Rectal smooth muscle tissue (tissue), 1 donor: ENCODE data around the gene AXDND1.

ENCODE experiments used
- H3K27ac ChIP-seq: one replicate; pipeline ENCODE4 v1.7.0; 2013; ENCODE audit warnings: low read depth, low read length, inconsistent platforms
- H3K27me3 ChIP-seq: one replicate; pipeline ENCODE4 v1.7.0; 2013; ENCODE audit warnings: low read length; ENCODE audit not compliant: control insufficient read depth, insufficient read depth
- H3K36me3 ChIP-seq: one replicate; pipeline ENCODE4 v1.7.0; 2013; ENCODE audit warnings: low read length; ENCODE audit not compliant: control insufficient read depth, insufficient read depth
- H3K4me1 ChIP-seq: one replicate; pipeline ENCODE4 v1.7.0; 2013; ENCODE audit warnings: low read length; ENCODE audit not compliant: control insufficient read depth, insufficient read depth
- H3K4me3 ChIP-seq: one replicate; pipeline ENCODE4 v1.7.0; 2013; ENCODE audit warnings: low read length
- H3K9ac ChIP-seq: one replicate; pipeline ENCODE4 v1.7.0; 2013; ENCODE audit warnings: low read length

The AXDND1 gene

GRCh38 chr1:179365342-179366092 lies at the start of gene AXDND1:
TSS of gene AXDND1 (plus strand) at chr1:179365971. CDS start at chr1:179366510, 539 bp downstream.
- Histone ChIP-seq H3K4me3 (peak within 1 kb of the TSS; percentile 96), H3K4me1 (peaks cover 5% of the 10 kb centered on the region), H3K9ac (peak within 1 kb of the TSS; percentile 95), H3K36me3 (no peaks in the 10 kb centered on the region), H3K27ac (peak within 1 kb of the TSS; percentile 92), H3K27me3 (no peaks in the 10 kb centered on the region)

- no peak overlapping the region for H3K27ac ChIP-seq
- no peak overlapping the region for H3K4me3 ChIP-seq
- no peaks in the 10 kb centered on the region for H3K27me3 ChIP-seq
Measured at GRCh38 chr1:179318491-179318890, 47.3 kb upstream of the AXDND1 start.

GRCh38 chr1:179321533-179322216 lies 44.1 kb upstream of the AXDND1 start:
- H3K4me3 ChIP-seq, result no peak overlapping the region
- H3K9ac ChIP-seq, result no peak overlapping the region
- H3K27me3 ChIP-seq, result no peaks in the 10 kb centered on the region
- H3K36me3 ChIP-seq, result peaks cover 2% of the 10 kb centered on the region
- no peaks in the 10 kb centered on the region for H3K4me1 ChIP-seq
- H3K27ac ChIP-seq, result no peak overlapping the region

More at GRCh38 chr1:179318491-179318890, 47.3 kb upstream of the AXDND1 start:
- no peaks in the 10 kb centered on the region for H3K36me3 ChIP-seq
- H3K4me1 ChIP-seq, result no peaks in the 10 kb centered on the region
- no peak overlapping the region for H3K9ac ChIP-seq

GRCh38 chr1:179322557-179322956 lies 43.2 kb upstream of the AXDND1 start:
- no peak overlapping the region for H3K4me3 ChIP-seq
- no peaks in the 10 kb centered on the region for H3K4me1 ChIP-seq
- no peak overlapping the region for H3K9ac ChIP-seq
- no peaks in the 10 kb centered on the region for H3K27me3 ChIP-seq
- peaks cover 2% of the 10 kb centered on the region for H3K36me3 ChIP-seq
- H3K27ac ChIP-seq, result no peak overlapping the region

GRCh38 chr1:179323436-179323835 lies 42.3 kb upstream of the AXDND1 start:
- no peak overlapping the region for H3K27ac ChIP-seq
- no peak overlapping the region for H3K9ac ChIP-seq
- H3K27me3 ChIP-seq, result no peaks in the 10 kb centered on the region
- no peak overlapping the region for H3K4me3 ChIP-seq
- H3K4me1 ChIP-seq, result no peaks in the 10 kb centered on the region
- H3K36me3 ChIP-seq, result peaks cover 2% of the 10 kb centered on the region

- H3K4me3 ChIP-seq, result no peak overlapping the region
- no peaks in the 10 kb centered on the region for H3K27me3 ChIP-seq
- H3K36me3 ChIP-seq, result peaks cover 4% of the 10 kb centered on the region
- H3K9ac ChIP-seq, result no peak overlapping the region
- H3K27ac ChIP-seq, result no peak overlapping the region
- H3K4me1 ChIP-seq, result no peaks in the 10 kb centered on the region
Measured at GRCh38 chr1:179325836-179326235, 39.9 kb upstream of the AXDND1 start.

GRCh38 chr1:179326746-179327145 lies 39.0 kb upstream of the AXDND1 start:
- Histone ChIP-seq H3K9ac (no peak overlapping the region), H3K36me3 (peaks cover 4% of the 10 kb centered on the region), H3K4me3 (no peak overlapping the region), H3K27me3 (no peaks in the 10 kb centered on the region), H3K27ac (no peak overlapping the region), H3K4me1 (no peaks in the 10 kb centered on the region)

- Histone ChIP-seq H3K27me3 (no peaks in the 10 kb centered on the region), H3K27ac (no peak overlapping the region), H3K4me3 (no peak overlapping the region), H3K4me1 (no peaks in the 10 kb centered on the region), H3K9ac (no peak overlapping the region), H3K36me3 (peaks cover 4% of the 10 kb centered on the region)
Measured at GRCh38 chr1:179327196-179327595, 38.6 kb upstream of the AXDND1 start.

GRCh38 chr1:179327679-179328078 lies 38.1 kb upstream of the AXDND1 start:
- Histone ChIP-seq H3K36me3 (peaks cover 4% of the 10 kb centered on the region), H3K4me3 (no peak overlapping the region), H3K4me1 (no peaks in the 10 kb centered on the region), H3K27me3 (no peaks in the 10 kb centered on the region), H3K27ac (no peak overlapping the region), H3K9ac (no peak overlapping the region)

- peaks cover 2% of the 10 kb centered on the region for H3K36me3 ChIP-seq
- no peak overlapping the region for H3K4me3 ChIP-seq
- no peaks in the 10 kb centered on the region for H3K4me1 ChIP-seq
Measured at GRCh38 chr1:179329862-179330261, 35.9 kb upstream of the AXDND1 start.

GRCh38 chr1:179334440-179334839 lies 31.3 kb upstream of the AXDND1 start:
- Histone ChIP-seq H3K27ac (no peak overlapping the region), H3K9ac (no peak overlapping the region), H3K4me3 (no peak overlapping the region), H3K4me1 (no peaks in the 10 kb centered on the region), H3K36me3 (peaks cover 2% of the 10 kb centered on the region), H3K27me3 (no peaks in the 10 kb centered on the region)

More at GRCh38 chr1:179329862-179330261, 35.9 kb upstream of the AXDND1 start:
- no peaks in the 10 kb centered on the region for H3K27me3 ChIP-seq
- H3K9ac ChIP-seq, result no peak overlapping the region
- no peak overlapping the region for H3K27ac ChIP-seq

- H3K27me3 ChIP-seq, result no peaks in the 10 kb centered on the region
- no peaks in the 10 kb centered on the region for H3K4me1 ChIP-seq
- H3K27ac ChIP-seq, result no peak overlapping the region
- H3K36me3 ChIP-seq, result peaks cover 3% of the 10 kb centered on the region
- H3K9ac ChIP-seq, result no peak overlapping the region
- no peak overlapping the region for H3K4me3 ChIP-seq
Measured at GRCh38 chr1:179337288-179337687, 28.5 kb upstream of the AXDND1 start.
